B cell (primary cell): Measurements from ENCODE around the gene FBXO41. TPM values are rescaled to one million over a fixed set of nuclear protein-coding genes. Genes with fewer than 3 reads are reported as not detected.

ENCODE experiments used
- ATAC-seq: fragments of 200-7000 bp; cut with Tn5 transposase; one replicate; pipeline ENCODE4 v1.10.0; 2021; ENCODE audit warnings: low read depth, mild to moderate bottlenecking, moderate number of reproducible peaks, moderate library complexity
- CTCF ChIA-PET: fragments of 350-600 bp; sonication (Branson Sonifier 250); formaldehyde crosslinking; loops from one replicate; lab custom pipeline; 2021; ENCODE audit warnings: antibody characterized with exemption, inconsistent platforms; lab: Charles Lee
- POLR2A ChIA-PET: fragments of 350-600 bp; sonication (Branson Sonifier 250); formaldehyde crosslinking; loops from one replicate; lab custom pipeline; 2021; ENCODE audit warnings: antibody characterized with exemption; lab: Charles Lee
- DNase-seq: peaks from one replicate; pipeline ENCODE4 v3.0.0; 2013
- H2AFZ ChIP-seq: 2 replicates; pipeline ENCODE4 v1.6.1; 2012; ENCODE audit warnings: mild to moderate bottlenecking, low read depth, low read length; ENCODE audit not compliant: insufficient read depth, poor library complexity, severe bottlenecking
- H3K27ac ChIP-seq, 2 donors: 1 replicate in 1 of 2; 2 replicates in 1 of 2; pipeline ENCODE4 v1.5.1; 2012 to 2013; ENCODE audit warnings: low read length in 2 of 2, mild to moderate bottlenecking in 2 of 2, moderate library complexity in 1 of 2
- H3K27me3 ChIP-seq, 4 experiments: fragments of 200-600 bp in 1 of 4; sonication (generic) in 1 of 4; replicated peaks in 1 of 4; 1 replicate in 2 of 4; 2 replicates in 2 of 4; pipeline versions ENCODE4 v1.6.1 to v1.7.0; 2013 to 2016; ENCODE audit warnings: low read length in 3 of 4, mild to moderate bottlenecking in 2 of 4, mixed read lengths in 1 of 4, moderate library complexity in 1 of 4; ENCODE audit not compliant: insufficient read depth in 4 of 4, control insufficient read depth in 3 of 4; ENCODE audit errors: control extremely low read depth in 1 of 4
- H3K36me3 ChIP-seq, 2 experiments: replicated peaks in 1 of 2; 1 replicate in 1 of 2; 2 replicates in 1 of 2; pipeline versions ENCODE4 v1.6.1 to v1.7.1; 2013; ENCODE audit warnings: low read length in 1 of 2; ENCODE audit not compliant: insufficient read depth in 2 of 2, control insufficient read depth in 1 of 2; ENCODE audit errors: control extremely low read depth in 1 of 2, extremely low read depth in 1 of 2
- H3K4me1 ChIP-seq, 2 donors: fragments of 200-600 bp in 1 of 2; sonication (generic) in 1 of 2; 1 replicate in 1 of 2; 2 replicates in 1 of 2; pipeline versions ENCODE4 v1.5.1 to v1.6.1; 2013 to 2017; ENCODE audit warnings: low read length in 2 of 2; ENCODE audit not compliant: control insufficient read depth in 2 of 2, insufficient read depth in 2 of 2
- H3K4me2 ChIP-seq: replicated peaks from 2 replicates; pipeline ENCODE3; 2012; ENCODE audit warnings: mild to moderate bottlenecking, low read depth, low read length; ENCODE audit not compliant: poor library complexity, severe bottlenecking
- H3K4me3 ChIP-seq, 5 experiments: fragments of 200-600 bp in 1 of 5; sonication (generic) in 1 of 5; 1 replicate in 3 of 5; 2 replicates in 2 of 5; pipeline versions ENCODE4 v1.5.1 to v1.7.0; 2011 to 2016; ENCODE audit warnings: low read length in 4 of 5, mild to moderate bottlenecking in 4 of 5, low read depth in 2 of 5, control low read depth in 1 of 5, moderate library complexity in 1 of 5; ENCODE audit not compliant: insufficient read depth in 1 of 5; ENCODE audit errors: control extremely low read depth in 1 of 5, extremely low read depth in 1 of 5
- H3K79me2 ChIP-seq: fragments of 200-600 bp; sonication (generic); one replicate; pipeline ENCODE4 v1.6.0; 2016; ENCODE audit warnings: low read length; ENCODE audit not compliant: control insufficient read depth, insufficient read depth
- H3K9ac ChIP-seq: fragments of 200-600 bp; sonication (generic); 2 replicates; pipeline ENCODE4 v1.6.1; 2017; ENCODE audit warnings: mild to moderate bottlenecking, low read length, moderate library complexity
- H3K9me3 ChIP-seq, 3 donors: one replicate each; pipeline versions ENCODE4 v1.6.1 to v1.7.1; 2013; ENCODE audit warnings: low read length in 2 of 3; ENCODE audit not compliant: control insufficient read depth in 2 of 3, insufficient read depth in 1 of 3; ENCODE audit errors: control extremely low read depth in 1 of 3
- H4K20me1 ChIP-seq: 2 replicates; pipeline ENCODE4 v1.6.0; 2012; ENCODE audit warnings: mild to moderate bottlenecking, low read length; ENCODE audit not compliant: insufficient read depth, control insufficient read depth, poor library complexity, severe bottlenecking
- H3K27ac Mint-ChIP-seq: one replicate; pipeline ENCODE4 v1.8.0; 2021; ENCODE audit warnings: mixed read lengths
- H3K27me3 Mint-ChIP-seq: one replicate; pipeline ENCODE4 v1.8.0; 2021; ENCODE audit warnings: mixed read lengths
- H3K4me1 Mint-ChIP-seq: one replicate; pipeline ENCODE4 v1.8.0; 2021; ENCODE audit warnings: mixed read lengths
- H3K4me3 Mint-ChIP-seq: one replicate; pipeline ENCODE4 v1.8.0; 2021; ENCODE audit warnings: mixed read lengths
- H3K9me3 Mint-ChIP-seq: one replicate; pipeline ENCODE4 v1.8.0; 2022; ENCODE audit warnings: mixed read lengths; ENCODE audit not compliant: insufficient read depth
- EZH2 ChIP-seq: IDR thresholded peaks from 2 replicates; pipeline ENCODE4 v1.6.1; 2012; ENCODE audit warnings: borderline replicate concordance, low read depth, mild to moderate bottlenecking, moderate library complexity, low read length; ENCODE audit not compliant: insufficient read depth, poor library complexity, severe bottlenecking
- WGBS: methylation state at CpG from one replicate; pipeline ENCODE4 v1.1.5; 2013; ENCODE audit warnings: missing lambda C conversion rate; ENCODE audit not compliant: insufficient coverage; 5-methylcytosine and 5-hydroxymethylcytosine counted together
- intact Hi-C: fragments of 100-400 bp; cut with micrococcal nuclease; formaldehyde crosslinking; loops from one replicate; pipeline ENCODE4 v1.10.0; 2022
- polyA plus RNA-seq: library from polyadenylated mRNA; depleted of rRNA; stranded (reverse); fragments of >200 nt; gene quantifications from 2 replicates; pipeline ENCODE4 v1.2.3, GENCODE V29; 2012
- total RNA-seq, 2 donors: library from RNA; stranded (reverse); fragments of 120-200 nt in 1 of 2; gene quantifications; 1 replicate in 1 of 2; 2 replicates in 1 of 2; pipeline versions ENCODE4 v1.2.3 to v1.2.4, GENCODE V29; 2013 to 2022
- TF ChIP-seq, protein P1 (sequence below): fragments of 200-600 bp; IDR thresholded peaks from one replicate; pipeline ENCODE4 v1.8.0; 2022; ENCODE audit warnings: antibody characterized with exemption, mild to moderate bottlenecking

The FBXO41 gene
- total and polyA plus RNA-seq, 2 donors (not counting 1 experiment from before 2014, with no cell fraction given), result 25.2 to 29.6 TPM

DNA sequence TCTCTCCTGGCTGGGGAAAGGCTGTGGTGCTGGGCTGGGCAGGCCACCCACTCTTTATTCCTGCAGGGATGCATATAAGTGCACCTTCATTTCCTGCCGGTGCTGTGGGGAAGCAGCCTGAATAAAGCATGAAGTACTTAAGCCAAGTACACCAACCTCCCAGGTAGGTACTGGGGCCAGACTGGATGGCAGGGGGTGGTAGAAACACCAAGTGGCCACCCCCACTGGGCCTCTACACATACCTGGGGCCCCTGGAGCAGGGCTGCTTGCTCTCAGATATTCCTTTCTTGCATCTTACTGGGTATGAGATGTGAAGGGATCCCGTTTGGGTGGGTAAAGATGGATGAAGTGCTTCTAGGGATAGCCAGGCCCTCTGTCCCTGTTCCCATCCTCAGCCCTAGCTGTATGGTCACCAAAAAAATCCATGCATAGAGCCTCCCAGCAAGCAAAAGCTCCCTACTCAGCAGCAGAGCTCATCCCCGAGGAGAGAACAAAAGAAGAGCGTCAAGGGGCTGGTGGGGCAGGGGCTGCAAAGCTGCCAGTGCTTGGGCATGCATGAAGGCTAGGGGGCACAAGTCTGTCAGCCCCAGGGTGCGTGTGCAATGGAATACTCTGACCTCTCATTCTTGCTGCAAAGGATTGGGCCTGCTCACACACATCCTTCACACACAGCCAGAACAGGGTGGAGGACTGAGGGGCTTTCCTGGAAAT lies 28.2 kb downstream of the FBXO41 start:
- Histone ChIP-seq H2AFZ (no peak overlapping the region), H3K9ac (no peak overlapping the region), H3K79me2 (no peaks in the 10 kb centered on the region), H3K4me1 (no peaks in the 10 kb centered on the region), H3K4me2 (no peak overlapping the region), H3K27me3 (no peaks in the 10 kb centered on the region), H3K4me3 (no peak overlapping the region), H3K36me3 (peaks cover 0 to 45% of the 10 kb centered on the region in 2 experiments), H3K27ac (no peak overlapping the region), H3K9me3 (no peaks in the 10 kb centered on the region), H4K20me1 (peaks cover 4% of the 10 kb centered on the region)
- WGBS, result 100% methylated on average over 2 of the region's 5 CpGs
- intact Hi-C loops, result no loop called here
- POLR2A ChIA-PET, result no interaction called here
- CTCF ChIA-PET, result interaction anchor here (1.5 kb wide), 1 partner anchor 32 kb away, joined by 3 read pairs; no protein-coding TSS in a partner anchor
- Mint-ChIP-seq H3K4me1 (no peaks in the 10 kb centered on the region), H3K27me3 (no peaks in the 10 kb centered on the region), H3K9me3 (no peaks in the 10 kb centered on the region), H3K4me3 (no peak overlapping the region), H3K27ac (no peak overlapping the region)
- TF ChIP-seq, protein P1, sequence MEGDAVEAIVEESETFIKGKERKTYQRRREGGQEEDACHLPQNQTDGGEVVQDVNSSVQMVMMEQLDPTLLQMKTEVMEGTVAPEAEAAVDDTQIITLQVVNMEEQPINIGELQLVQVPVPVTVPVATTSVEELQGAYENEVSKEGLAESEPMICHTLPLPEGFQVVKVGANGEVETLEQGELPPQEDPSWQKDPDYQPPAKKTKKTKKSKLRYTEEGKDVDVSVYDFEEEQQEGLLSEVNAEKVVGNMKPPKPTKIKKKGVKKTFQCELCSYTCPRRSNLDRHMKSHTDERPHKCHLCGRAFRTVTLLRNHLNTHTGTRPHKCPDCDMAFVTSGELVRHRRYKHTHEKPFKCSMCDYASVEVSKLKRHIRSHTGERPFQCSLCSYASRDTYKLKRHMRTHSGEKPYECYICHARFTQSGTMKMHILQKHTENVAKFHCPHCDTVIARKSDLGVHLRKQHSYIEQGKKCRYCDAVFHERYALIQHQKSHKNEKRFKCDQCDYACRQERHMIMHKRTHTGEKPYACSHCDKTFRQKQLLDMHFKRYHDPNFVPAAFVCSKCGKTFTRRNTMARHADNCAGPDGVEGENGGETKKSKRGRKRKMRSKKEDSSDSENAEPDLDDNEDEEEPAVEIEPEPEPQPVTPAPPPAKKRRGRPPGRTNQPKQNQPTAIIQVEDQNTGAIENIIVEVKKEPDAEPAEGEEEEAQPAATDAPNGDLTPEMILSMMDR, result no peak
- no peak for TF ChIP-seq EZH2
- ATAC-seq (peak; percentile 14), DNase-seq (no peak)

DNA sequence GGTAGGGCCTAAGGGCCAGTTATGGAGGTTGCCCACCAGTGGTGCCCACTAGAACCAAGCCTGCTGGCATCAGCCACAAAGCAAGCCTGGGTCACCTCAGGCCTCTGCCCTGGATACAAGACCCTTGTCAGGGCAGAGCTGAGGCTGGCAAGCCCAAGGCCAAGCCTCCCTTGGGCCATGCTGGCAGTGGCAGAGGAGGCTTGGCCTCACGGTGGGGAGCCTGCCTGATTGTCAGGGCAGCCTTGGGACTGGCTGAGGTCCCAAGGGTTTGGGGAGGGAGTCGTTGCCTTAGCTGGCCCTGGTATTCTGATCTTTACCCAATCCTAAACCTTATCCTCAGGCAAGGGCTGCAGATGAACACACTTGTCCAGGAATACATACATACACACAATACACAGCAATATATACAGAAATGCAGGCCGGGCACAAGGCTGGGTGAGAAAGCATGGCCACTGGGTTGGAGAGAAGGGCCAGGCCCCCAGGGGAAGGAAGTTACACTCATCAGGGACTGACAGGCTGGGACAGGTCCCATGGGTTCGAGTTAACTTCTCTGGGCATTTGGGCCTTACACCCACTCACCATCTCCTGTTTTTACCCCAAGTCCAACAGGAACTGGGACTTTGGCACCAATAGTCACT lies 29.2 kb downstream of the FBXO41 start:
- H3K4me1 Mint-ChIP-seq, result no peaks in the 10 kb centered on the region
- H3K27ac Mint-ChIP-seq, result no peak overlapping the region
- Histone ChIP-seq H3K79me2 (no peaks in the 10 kb centered on the region), H3K4me1 (no peaks in the 10 kb centered on the region), H3K27ac (no peak overlapping the region), H3K4me3 (no peak overlapping the region), H3K9me3 (no peaks in the 10 kb centered on the region), H4K20me1 (peaks cover 4% of the 10 kb centered on the region), H3K36me3 (peaks cover 0 to 54% of the 10 kb centered on the region in 2 experiments), H3K9ac (no peak overlapping the region), H3K4me2 (no peak overlapping the region), H3K27me3 (no peaks in the 10 kb centered on the region), H2AFZ (no peak overlapping the region)
- no peak overlapping the region for H3K4me3 Mint-ChIP-seq
- intact Hi-C loops, result no loop called here
- no peak for TF ChIP-seq EZH2
- TF ChIP-seq, protein P1, result no peak
- no peak for DNase-seq
- WGBS, result 100% methylated on average over 1 of the region's 4 CpGs
- ChIA-PET POLR2A (no interaction called here), CTCF (no interaction called here)
- no peak for ATAC-seq
- no peaks in the 10 kb centered on the region for H3K27me3 Mint-ChIP-seq
- no peaks in the 10 kb centered on the region for H3K9me3 Mint-ChIP-seq
